Prostate gland (tissue), 2 donors: ENCODE measurements around the gene TSEN54.

Source experiments
- CTCF ChIP-seq, 4 experiments: fragments of 200-600 bp in 2 of 4; fragments of 450-650 bp in 2 of 4; sonication (generic) in 2 of 4; IDR thresholded peaks; 1 replicate in 3 of 4; 2 replicates in 1 of 4; pipeline ENCODE4 v1.5.1; 2016 to 2019; ENCODE audit warnings: antibody characterized with exemption in 4 of 4, mild to moderate bottlenecking in 2 of 4, moderate library complexity in 2 of 4
- POLR2A ChIP-seq: fragments of 450-650 bp; IDR thresholded peaks from one replicate; pipeline ENCODE4 v1.6.1; 2016; ENCODE audit warnings: antibody characterized with exemption, mild to moderate bottlenecking

GRCh38 chr17:75476271-75476671 lies 40.1 kb upstream of the TSEN54 start:
- TF ChIP-seq POLR2A (no peak), CTCF (IDR thresholded peaks at IDR 0.05) (no peak)
